ENCODE measurements around the gene SPIN3.

- no peak for TF ChIP-seq DPF2 (CRISPR knock-in tag; IDR thresholded peaks at IDR 0.05; ENCODE audit: borderline replicate concordance, low read depth)
- TF ChIP-seq SMC3 (IDR thresholded peaks at IDR 0.05; ENCODE audit: low read length), result no peak
- TF ChIP-seq POLR2A (IDR thresholded peaks at IDR 0.05; ENCODE audit: insufficient read depth in 1 of 2, low read depth in 2 of 2, low read length in 2 of 2), result no peak
- no peak for TF ChIP-seq ZNF225 (CRISPR knock-in tag; IDR thresholded peaks at IDR 0.05)
- TF ChIP-seq ZSCAN5A (CRISPR knock-in tag; IDR thresholded peaks at IDR 0.05; ENCODE audit: borderline replicate concordance), result no peak
- TF ChIP-seq FOXK1 (CRISPR knock-in tag; IDR thresholded peaks at IDR 0.05; ENCODE audit: borderline replicate concordance, low read depth), result no peak
- no peak for TF ChIP-seq ZKSCAN1 (IDR thresholded peaks at IDR 0.05; ENCODE audit: low read length)
- TF ChIP-seq FOXO1 (CRISPR knock-in tag; IDR thresholded peaks at IDR 0.05), result no peak
- TF ChIP-seq CTCF (CRISPR knock-in tag; IDR thresholded peaks at IDR 0.05), result no peak
- TF ChIP-seq MXI1 (IDR thresholded peaks at IDR 0.05; ENCODE audit: borderline replicate concordance, low read depth, low read length), result no peak
- TF ChIP-seq ZBTB4 (CRISPR knock-in tag; IDR thresholded peaks at IDR 0.05; ENCODE audit: borderline replicate concordance), result no peak
Measured at GRCh38 chrX:56943264-56943663, 52.1 kb downstream of the SPIN3 start.

All from HepG2 (cell line).